H4 (cell line): ENCODE results near the gene ZBTB46. TPM values are rescaled to one million over a fixed set of nuclear protein-coding genes. Genes with fewer than 3 reads are reported as not detected.

Experiments
- DNase-seq: peaks from one replicate; pipeline ENCODE4 v3.0.0-alpha.2; 2015; ENCODE audit warnings: low spot score
- total RNA-seq: library from RNA; depleted of rRNA; stranded (reverse); fragments of >200 nt; shearing (Covaris generic); gene quantifications from 2 replicates; pipeline ENCODE4 v1.2.3, GENCODE V29; 2014

ZBTB46 gene
- total RNA-seq, 1 experiment from 2014 or later = 0.68 TPM

GRCh38 chr20:63767886-63768285, 63.2 kb downstream of the ZBTB46 start:
- DNase-seq = no peak

- no peak for DNase-seq
Observed at GRCh38 chr20:63767456-63767855, 63.6 kb downstream of the ZBTB46 start.

- DNase-seq = no peak
Observed at GRCh38 chr20:63766695-63767426, 64.2 kb downstream of the ZBTB46 start.

DNA sequence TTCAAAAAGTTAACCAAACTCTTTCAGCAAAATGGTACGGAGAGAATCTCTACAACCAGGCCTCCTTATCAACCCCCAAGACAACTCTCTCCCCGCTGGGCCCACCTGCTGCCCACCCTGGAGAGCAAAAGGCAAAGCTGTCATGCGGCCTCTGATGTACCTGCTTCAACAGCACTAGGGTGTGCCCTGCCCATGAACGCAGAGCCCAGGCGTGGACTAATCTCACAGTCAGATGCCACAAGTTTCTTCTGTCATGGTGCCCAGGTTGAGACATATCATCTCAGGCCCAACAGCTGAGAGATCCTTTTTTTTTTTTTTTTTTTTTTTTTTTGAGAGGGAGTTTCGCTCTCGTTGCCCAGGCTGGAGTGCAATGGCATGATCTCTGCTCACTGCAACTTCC, 65.2 kb downstream of the ZBTB46 start:
- no peak for DNase-seq

DNA sequence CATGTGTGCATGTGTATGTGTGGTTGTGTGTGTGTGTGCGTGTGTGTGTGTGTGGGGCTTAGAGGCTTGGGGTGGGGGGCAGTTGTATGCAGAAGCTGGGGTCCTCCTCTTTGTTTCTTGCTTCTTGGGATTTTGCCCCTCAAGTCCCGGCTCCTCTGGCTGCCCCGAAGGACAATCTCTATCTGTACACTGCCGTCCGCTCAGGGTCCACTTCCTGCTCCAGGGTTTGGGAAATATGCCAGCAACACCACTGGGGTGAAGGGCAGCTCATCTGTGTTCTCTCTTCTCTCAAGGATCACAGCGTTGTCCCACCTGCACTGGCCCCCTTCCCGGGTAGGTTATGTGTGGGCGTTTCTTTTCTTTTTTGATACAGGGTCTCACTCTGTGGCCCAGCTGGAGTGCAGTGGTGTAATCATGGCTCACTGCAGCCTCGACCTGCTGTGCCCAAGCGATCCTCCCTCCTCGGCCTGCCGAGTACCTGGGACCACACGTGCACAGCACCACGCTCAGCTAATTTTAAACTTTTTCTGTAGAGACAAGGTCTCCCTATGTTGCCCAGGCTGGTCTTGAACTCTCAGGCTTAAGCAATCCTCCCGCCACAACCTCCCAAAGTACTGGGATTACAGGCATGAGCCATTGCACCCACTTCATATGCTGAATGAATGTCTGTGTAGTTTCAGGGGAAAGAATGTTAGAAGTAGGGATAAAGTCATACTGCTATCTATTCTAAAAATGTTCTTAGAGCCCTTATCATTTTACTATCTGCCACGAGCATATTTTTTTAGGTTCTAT, 65.8 kb downstream of the ZBTB46 start:
- DNase-seq = no peak

- DNase-seq = no peak
Observed at GRCh38 chr20:63759377-63759901, 71.6 kb downstream of the ZBTB46 start.

GRCh38 chr20:63758152-63758551, 72.9 kb downstream of the ZBTB46 start:
- no peak for DNase-seq

- DNase-seq = no peak
Observed at GRCh38 chr20:63756648-63756991, 74.4 kb downstream of the ZBTB46 start.

DNA sequence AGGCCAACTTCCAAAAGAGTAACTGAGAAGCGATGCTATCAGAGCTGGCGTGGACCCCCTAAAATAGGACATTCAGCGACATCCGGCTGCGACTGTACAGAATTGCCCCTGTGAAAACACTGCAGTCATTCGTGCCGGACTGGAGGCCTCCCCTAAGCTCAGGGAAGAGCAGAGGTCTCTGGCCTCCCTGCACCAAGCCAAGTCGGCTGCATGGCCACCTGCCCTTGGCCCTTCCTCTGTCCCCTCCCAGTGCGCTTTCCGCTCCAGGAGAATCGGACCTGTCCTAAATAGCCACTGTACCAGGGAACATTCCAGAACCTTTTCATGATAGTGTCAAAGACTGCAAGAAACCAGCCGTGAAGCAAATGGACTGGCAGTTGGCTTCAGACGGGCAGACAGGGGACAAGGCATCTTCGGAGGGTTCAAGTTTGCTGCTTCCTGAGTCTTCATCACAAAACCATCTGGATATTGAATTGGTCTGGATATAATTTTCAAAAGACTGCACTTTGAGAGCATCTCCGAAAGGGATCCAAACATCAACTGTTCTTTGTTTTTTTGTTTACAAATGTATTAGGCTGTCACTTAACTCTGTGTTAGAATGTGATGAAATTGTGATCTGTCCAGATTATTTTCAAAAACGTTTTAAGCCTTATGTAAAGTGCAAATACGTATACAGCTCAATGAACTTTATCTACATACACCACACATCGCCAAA, 75.0 kb downstream of the ZBTB46 start:
- no peak for DNase-seq

GRCh38 chr20:63754008-63754407, 77.1 kb downstream of the ZBTB46 start:
- DNase-seq = no peak

DNA sequence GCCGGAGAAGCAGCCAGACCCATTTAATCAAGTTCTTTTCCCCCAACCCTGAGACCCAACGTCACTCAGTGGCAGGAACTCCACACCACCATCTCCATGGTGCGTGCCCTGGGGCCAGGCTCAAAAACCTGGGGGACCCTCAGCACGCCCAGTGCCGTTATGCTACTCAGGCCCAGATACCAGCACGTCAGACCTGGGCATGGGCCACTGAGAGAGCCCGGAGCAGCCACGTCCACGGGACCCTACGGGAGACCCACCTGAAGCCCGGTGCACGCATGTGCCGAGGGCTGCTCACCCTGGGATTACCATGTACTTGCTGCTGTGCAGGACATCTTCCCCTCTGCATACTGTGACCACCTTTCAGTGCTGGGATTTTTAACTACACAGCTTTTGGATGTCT, 77.7 kb downstream of the ZBTB46 start:
- no peak for DNase-seq

GRCh38 chr20:63752411-63753101, 78.5 kb downstream of the ZBTB46 start:
- no peak for DNase-seq

GRCh38 chr20:63751471-63752271, 79.4 kb downstream of the ZBTB46 start:
- no peak for DNase-seq

- DNase-seq = no peak
Observed at GRCh38 chr20:63750807-63751470, 80.1 kb downstream of the ZBTB46 start.

DNA sequence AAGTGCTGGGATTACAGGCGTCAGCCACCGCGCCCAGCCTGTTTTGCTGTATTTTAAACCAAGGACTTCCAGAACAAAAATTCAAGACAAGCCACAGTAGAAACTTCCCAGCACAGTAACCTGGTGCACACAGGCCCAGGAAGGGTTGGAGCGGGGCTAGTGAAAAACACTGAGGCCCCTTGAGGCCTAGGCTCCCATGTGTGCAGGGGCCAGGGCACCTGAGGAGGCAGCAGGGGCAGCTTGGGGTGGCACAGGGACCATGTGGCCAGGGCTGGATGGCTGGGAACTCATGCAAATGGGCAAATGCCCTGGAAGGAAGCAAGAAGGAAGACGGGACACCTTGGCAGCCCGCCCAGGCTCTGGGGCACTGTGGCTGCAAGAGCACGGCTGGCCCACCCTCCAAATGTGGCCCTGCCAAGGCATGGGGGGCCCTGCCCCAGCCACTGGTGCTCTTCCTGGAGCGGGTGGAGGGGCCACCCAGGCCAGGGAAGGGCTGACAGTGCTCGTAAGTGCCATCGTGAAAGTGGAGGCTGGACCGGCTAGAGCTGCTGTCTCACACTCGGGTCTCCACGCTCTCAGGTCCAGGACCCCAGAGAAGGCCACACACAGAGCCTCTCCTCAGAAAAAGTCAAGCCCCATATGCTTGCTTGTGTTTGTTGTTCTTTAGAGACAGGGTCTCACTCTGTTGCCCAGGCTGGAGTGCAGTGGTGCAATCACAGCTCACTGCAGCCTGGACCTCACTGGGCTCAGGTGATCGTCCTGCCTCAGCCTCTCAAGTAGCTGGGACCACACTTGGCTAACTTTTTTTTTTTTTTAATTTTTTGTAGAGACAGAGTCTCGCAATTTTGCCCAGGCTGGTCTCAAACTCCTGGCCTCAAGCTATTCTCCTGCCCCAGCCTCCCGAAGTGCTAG, 81.2 kb downstream of the ZBTB46 start:
- DNase-seq = no peak

DNA sequence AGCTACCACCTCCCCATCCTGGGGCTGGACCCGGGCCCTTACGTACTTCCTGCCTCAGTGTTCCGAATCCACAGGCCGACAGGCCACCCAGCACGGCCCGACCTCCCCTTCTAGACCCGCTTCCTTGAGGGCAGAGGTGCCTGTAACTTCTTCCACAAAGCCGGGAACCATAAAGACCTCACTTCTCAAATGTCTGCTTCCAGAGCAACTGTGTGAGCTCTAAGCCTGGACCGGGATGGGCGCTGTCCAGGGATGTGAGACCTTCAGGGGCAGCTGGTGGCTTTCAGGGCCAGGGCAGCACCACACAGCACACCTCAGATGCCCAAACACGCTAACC, 82.2 kb downstream of the ZBTB46 start:
- no peak for DNase-seq

- no peak for DNase-seq
Observed at GRCh38 chr20:63748070-63748933, 82.8 kb downstream of the ZBTB46 start.

DNA sequence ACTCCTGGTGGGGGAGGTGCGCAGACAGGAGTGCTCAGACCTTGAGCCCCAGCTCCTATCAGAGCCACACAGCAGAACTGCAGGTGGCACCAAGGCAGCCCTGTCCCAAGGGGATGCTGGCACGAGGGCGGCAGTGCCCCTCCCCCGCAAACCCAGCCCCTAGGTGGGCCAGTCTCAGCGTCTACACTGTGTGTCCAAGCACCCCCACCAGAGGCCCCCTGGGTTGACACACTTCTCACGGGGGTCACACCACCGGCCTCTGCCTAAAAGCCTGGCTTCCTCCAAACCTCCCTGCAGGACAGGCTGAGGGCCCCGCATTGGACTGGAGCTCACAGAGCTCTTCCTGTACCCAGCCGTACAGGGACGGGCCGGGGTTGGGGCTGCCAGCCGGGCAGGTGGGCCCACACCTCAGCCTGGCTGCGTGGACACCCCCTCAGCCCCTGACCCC, 83.4 kb downstream of the ZBTB46 start:
- DNase-seq = no peak
